ENCODE data around the gene CTIF. TPM values are rescaled to one million over a fixed set of nuclear protein-coding genes. Genes with fewer than 3 reads are reported as not detected.
A peak's percentile ranks its signal among the peaks of the same experiment; 100 is the strongest.

Gene CTIF
- total RNA-seq, 1 donor from 2014 or later: 26.4 TPM

- peaks cover 15% of the 10 kb centered on the region for H3K9me3 Mint-ChIP-seq (ENCODE audit: low read depth)
- H3K36me3 Mint-ChIP-seq (ENCODE audit: insufficient read depth): peaks cover 19% of the 10 kb centered on the region
- TF ChIP-seq, protein P1, sequence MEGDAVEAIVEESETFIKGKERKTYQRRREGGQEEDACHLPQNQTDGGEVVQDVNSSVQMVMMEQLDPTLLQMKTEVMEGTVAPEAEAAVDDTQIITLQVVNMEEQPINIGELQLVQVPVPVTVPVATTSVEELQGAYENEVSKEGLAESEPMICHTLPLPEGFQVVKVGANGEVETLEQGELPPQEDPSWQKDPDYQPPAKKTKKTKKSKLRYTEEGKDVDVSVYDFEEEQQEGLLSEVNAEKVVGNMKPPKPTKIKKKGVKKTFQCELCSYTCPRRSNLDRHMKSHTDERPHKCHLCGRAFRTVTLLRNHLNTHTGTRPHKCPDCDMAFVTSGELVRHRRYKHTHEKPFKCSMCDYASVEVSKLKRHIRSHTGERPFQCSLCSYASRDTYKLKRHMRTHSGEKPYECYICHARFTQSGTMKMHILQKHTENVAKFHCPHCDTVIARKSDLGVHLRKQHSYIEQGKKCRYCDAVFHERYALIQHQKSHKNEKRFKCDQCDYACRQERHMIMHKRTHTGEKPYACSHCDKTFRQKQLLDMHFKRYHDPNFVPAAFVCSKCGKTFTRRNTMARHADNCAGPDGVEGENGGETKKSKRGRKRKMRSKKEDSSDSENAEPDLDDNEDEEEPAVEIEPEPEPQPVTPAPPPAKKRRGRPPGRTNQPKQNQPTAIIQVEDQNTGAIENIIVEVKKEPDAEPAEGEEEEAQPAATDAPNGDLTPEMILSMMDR (IDR thresholded peaks at IDR 0.05; ENCODE audit: unreplicated experiment): no peak
- no peak for DNase-seq (ENCODE audit: low spot score, unreplicated experiment)
- peaks cover 6% of the 10 kb centered on the region for H3K4me1 Mint-ChIP-seq (ENCODE audit: low read depth)
- H3K4me3 Mint-ChIP-seq (ENCODE audit: low read depth): no peak overlapping the region
- no peak overlapping the region for H3K27ac Mint-ChIP-seq
- H3K27me3 Mint-ChIP-seq: no peaks in the 10 kb centered on the region
These were observed 282.4 kb downstream of the CTIF start for GRCh38 chr18:48821251-48821590.

DNA sequence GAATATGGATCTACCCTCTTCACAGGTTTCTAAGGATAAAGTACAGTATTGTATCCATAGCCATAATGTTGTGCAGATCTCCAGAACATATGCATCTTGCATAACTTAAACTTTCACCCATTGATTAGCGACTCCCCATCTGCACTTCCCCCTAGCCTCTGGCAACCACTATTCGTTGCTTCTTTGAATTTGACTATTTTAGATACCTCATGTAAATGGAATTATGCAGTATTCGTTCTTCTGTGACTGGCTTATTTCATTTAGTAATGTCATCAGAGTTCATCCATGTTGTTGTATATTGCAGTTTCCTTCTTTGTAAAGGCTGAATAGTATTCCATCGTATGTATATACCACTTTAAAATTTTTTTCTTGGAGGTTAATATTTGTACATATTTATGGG lies 283.0 kb downstream of the CTIF start:
- no peak for DNase-seq (ENCODE audit: low spot score, unreplicated experiment)
- Mint-ChIP-seq H3K4me1 (ENCODE audit: low read depth) (peaks cover 13% of the 10 kb centered on the region), H3K36me3 (ENCODE audit: insufficient read depth) (peaks cover 19% of the 10 kb centered on the region), H3K4me3 (ENCODE audit: low read depth) (no peak overlapping the region), H3K9me3 (ENCODE audit: low read depth) (peaks cover 15% of the 10 kb centered on the region), H3K27me3 (no peaks in the 10 kb centered on the region), H3K27ac (no peak overlapping the region)
- TF ChIP-seq, protein P1 (IDR thresholded peaks at IDR 0.05; ENCODE audit: unreplicated experiment): no peak

DNA sequence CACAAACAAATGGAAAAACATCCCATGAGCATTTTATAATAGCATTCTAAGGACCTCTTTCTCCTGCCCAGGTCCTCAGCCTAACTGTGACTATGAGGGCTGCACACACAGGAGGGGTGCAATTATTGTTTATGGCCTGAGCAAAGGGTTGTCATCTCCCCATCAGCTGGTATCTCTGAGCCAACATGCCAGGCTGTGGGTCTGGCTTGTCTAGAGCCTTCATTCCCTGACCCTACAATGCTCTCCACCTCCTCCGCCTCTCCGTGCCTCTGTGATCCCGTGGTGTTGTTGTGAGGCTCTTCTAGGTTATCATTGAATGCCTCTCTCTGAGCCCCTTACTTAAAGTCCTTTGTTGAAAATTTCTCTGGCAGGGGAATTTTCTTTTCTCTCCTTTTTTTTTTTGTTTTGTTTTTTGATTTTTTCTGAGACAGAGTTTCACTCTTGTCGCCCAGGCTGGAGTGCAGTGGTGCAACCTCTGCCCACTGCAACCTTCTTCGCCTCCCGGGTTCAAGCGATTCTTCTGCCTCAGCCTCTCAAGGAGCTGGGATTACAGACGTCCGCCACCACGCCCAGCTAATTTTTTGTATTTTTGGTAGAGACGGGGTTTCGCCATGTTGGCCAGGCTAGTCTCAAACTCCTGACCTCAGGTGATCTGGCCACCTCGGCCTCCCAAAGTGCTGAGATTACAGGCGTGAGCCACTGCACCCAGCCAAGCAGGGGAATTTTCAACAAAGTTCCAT lies 285.6 kb downstream of the CTIF start:
- peak overlapping the region; percentile 71 for H3K27ac Mint-ChIP-seq
- TF ChIP-seq, protein P1 (IDR thresholded peaks at IDR 0.05; ENCODE audit: unreplicated experiment): no peak
- H3K4me1 Mint-ChIP-seq (ENCODE audit: low read depth): peaks cover 35% of the 10 kb centered on the region
- H3K9me3 Mint-ChIP-seq (ENCODE audit: low read depth): peaks cover 15% of the 10 kb centered on the region
- no peak for DNase-seq (ENCODE audit: low spot score, unreplicated experiment)
- no peak overlapping the region for H3K4me3 Mint-ChIP-seq (ENCODE audit: low read depth)
- H3K27me3 Mint-ChIP-seq: no peaks in the 10 kb centered on the region
- H3K36me3 Mint-ChIP-seq (ENCODE audit: insufficient read depth): peaks cover 17% of the 10 kb centered on the region

- DNase-seq (ENCODE audit: low spot score, unreplicated experiment): no peak
- Mint-ChIP-seq H3K4me1 (ENCODE audit: low read depth) (peaks cover 42% of the 10 kb centered on the region), H3K4me3 (ENCODE audit: low read depth) (no peak overlapping the region), H3K9me3 (ENCODE audit: low read depth) (peaks cover 15% of the 10 kb centered on the region), H3K36me3 (ENCODE audit: insufficient read depth) (peaks cover 17% of the 10 kb centered on the region), H3K27ac (no peak overlapping the region), H3K27me3 (no peaks in the 10 kb centered on the region)
- TF ChIP-seq, protein P1 (IDR thresholded peaks at IDR 0.05; ENCODE audit: unreplicated experiment): no peak
These were observed 286.4 kb downstream of the CTIF start for GRCh38 chr18:48825101-48825745.

DNA sequence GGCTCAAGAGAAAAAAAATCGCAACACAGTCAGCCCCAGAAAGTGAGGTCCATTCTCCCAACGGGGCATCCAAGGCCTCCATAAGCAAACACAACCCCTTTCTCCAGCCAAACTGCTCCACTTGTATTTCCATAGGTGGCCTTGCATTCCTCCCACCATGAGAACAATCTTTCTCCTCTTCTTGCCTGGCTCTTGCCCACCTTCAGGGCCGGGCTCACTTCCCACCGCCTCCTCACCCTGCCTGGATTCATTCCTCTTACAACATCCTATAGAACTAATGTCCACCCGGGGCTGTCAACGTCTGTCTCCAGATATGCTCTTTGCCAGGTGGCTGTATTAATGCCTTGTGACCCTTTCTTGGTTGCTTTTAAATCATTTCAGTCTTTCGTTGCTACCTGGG lies 287.4 kb downstream of the CTIF start:
- Mint-ChIP-seq H3K9me3 (ENCODE audit: low read depth) (peaks cover 15% of the 10 kb centered on the region), H3K36me3 (ENCODE audit: insufficient read depth) (peaks cover 17% of the 10 kb centered on the region), H3K27me3 (no peaks in the 10 kb centered on the region), H3K4me1 (ENCODE audit: low read depth) (peaks cover 47% of the 10 kb centered on the region), H3K27ac (peak overlapping the region; percentile 92), H3K4me3 (ENCODE audit: low read depth) (no peak overlapping the region)
- TF ChIP-seq, protein P1 (IDR thresholded peaks at IDR 0.05; ENCODE audit: unreplicated experiment): no peak
- DNase-seq (ENCODE audit: low spot score, unreplicated experiment): no peak
